KMS-11 (cell line): ENCODE data around the gene C17orf50.

Source experiments
- H2AFZ ChIP-seq: fragments of 200-600 bp; sonication (generic); 2 replicates; pipeline ENCODE4 v1.6.1; 2016; ENCODE audit warnings: antibody characterized with exemption, mixed run types, low read depth
- H3K27ac ChIP-seq: fragments of 200-600 bp; sonication (generic); 2 replicates; pipeline ENCODE4 v1.6.1; 2016; ENCODE audit warnings: mild to moderate bottlenecking, mixed run types
- H3K27me3 ChIP-seq: fragments of 200-600 bp; sonication (generic); 2 replicates; pipeline ENCODE4 v1.6.1; 2017; ENCODE audit warnings: mild to moderate bottlenecking, low read depth, mixed run types, moderate library complexity; ENCODE audit not compliant: insufficient read depth
- H3K36me3 ChIP-seq: fragments of 200-600 bp; sonication (generic); 2 replicates; pipeline ENCODE4 v1.6.1; 2017; ENCODE audit warnings: mild to moderate bottlenecking, mixed run types; ENCODE audit not compliant: insufficient read depth
- H3K4me1 ChIP-seq: fragments of 200-600 bp; sonication (generic); 2 replicates; pipeline ENCODE4 v1.6.1; 2016; ENCODE audit warnings: mild to moderate bottlenecking, low read depth, mixed run types; ENCODE audit not compliant: poor library complexity, severe bottlenecking
- H3K4me2 ChIP-seq: fragments of 200-600 bp; sonication (generic); 2 replicates; pipeline ENCODE4 v1.7.0; 2016; ENCODE audit warnings: mild to moderate bottlenecking, mixed run types
- H3K4me3 ChIP-seq: fragments of 200-600 bp; sonication (generic); IDR thresholded peaks from 2 replicates; pipeline ENCODE4 v1.6.1; 2017; ENCODE audit warnings: low read depth, low read length, mixed read lengths; ENCODE audit not compliant: insufficient read depth
- H3K79me2 ChIP-seq: fragments of 200-600 bp; sonication (generic); 2 replicates; pipeline ENCODE4 v1.6.1; 2016; ENCODE audit warnings: low read depth, mixed run types; ENCODE audit not compliant: insufficient read depth
- H3K9ac ChIP-seq: fragments of 200-600 bp; sonication (generic); 2 replicates; pipeline ENCODE4 v1.6.1; 2016; ENCODE audit warnings: mild to moderate bottlenecking, mixed run types
- H4K20me1 ChIP-seq: fragments of 200-600 bp; sonication (generic); 2 replicates; pipeline ENCODE4 v1.6.1; 2016; ENCODE audit warnings: mild to moderate bottlenecking, mixed run types; ENCODE audit not compliant: insufficient read depth
- TF ChIP-seq, protein P1 (sequence below): fragments of 200-600 bp; sonication (generic); conservative IDR thresholded peaks from 2 replicates; pipeline ENCODE4 v1.6.1; 2017; ENCODE audit warnings: low read depth, mild to moderate bottlenecking, antibody characterized with exemption, low read length, moderate library complexity, mixed read lengths

The C17orf50 gene

GRCh38 chr17:35773679-35774425 is 13.2 kb downstream of the C17orf50 start:
- no peak overlapping the region for H3K27ac ChIP-seq
- H3K4me1 ChIP-seq: no peaks in the 10 kb centered on the region
- no peaks in the 10 kb centered on the region for H4K20me1 ChIP-seq
- no peak overlapping the region for H2AFZ ChIP-seq
- no peaks in the 10 kb centered on the region for H3K27me3 ChIP-seq
- no peak overlapping the region for H3K9ac ChIP-seq
- no peak overlapping the region for H3K4me2 ChIP-seq
- no peaks in the 10 kb centered on the region for H3K79me2 ChIP-seq
- no peaks in the 10 kb centered on the region for H3K36me3 ChIP-seq
- H3K4me3 ChIP-seq: no peak overlapping the region
- TF ChIP-seq, protein P1, sequence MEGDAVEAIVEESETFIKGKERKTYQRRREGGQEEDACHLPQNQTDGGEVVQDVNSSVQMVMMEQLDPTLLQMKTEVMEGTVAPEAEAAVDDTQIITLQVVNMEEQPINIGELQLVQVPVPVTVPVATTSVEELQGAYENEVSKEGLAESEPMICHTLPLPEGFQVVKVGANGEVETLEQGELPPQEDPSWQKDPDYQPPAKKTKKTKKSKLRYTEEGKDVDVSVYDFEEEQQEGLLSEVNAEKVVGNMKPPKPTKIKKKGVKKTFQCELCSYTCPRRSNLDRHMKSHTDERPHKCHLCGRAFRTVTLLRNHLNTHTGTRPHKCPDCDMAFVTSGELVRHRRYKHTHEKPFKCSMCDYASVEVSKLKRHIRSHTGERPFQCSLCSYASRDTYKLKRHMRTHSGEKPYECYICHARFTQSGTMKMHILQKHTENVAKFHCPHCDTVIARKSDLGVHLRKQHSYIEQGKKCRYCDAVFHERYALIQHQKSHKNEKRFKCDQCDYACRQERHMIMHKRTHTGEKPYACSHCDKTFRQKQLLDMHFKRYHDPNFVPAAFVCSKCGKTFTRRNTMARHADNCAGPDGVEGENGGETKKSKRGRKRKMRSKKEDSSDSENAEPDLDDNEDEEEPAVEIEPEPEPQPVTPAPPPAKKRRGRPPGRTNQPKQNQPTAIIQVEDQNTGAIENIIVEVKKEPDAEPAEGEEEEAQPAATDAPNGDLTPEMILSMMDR: no peak

DNA sequence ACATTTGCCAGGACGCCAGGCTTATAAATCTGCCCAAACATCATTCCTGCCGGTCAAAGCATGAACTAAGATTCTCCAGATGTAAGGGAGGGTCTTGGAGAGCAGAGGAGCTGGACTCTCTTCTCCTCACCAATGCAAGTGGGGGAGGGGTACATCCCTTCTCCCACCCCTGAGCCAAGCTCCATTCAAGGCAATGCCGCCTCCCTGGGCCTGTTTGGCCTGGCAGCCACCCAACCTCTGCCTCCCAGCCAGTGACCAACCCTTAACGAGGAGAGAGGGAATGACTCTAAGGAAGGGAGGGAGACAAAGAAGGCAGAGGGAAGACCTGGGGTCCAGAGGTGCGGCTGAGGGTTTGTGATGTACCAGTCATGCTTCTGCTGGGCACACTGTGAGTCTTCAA is 13.8 kb downstream of the C17orf50 start:
- Histone ChIP-seq H3K4me2 (no peak overlapping the region), H3K4me1 (no peaks in the 10 kb centered on the region), H3K4me3 (no peak overlapping the region), H3K79me2 (no peaks in the 10 kb centered on the region), H3K9ac (no peak overlapping the region), H3K36me3 (no peaks in the 10 kb centered on the region), H3K27me3 (no peaks in the 10 kb centered on the region), H2AFZ (no peak overlapping the region), H4K20me1 (no peaks in the 10 kb centered on the region), H3K27ac (no peak overlapping the region)
- TF ChIP-seq, protein P1: no peak

DNA sequence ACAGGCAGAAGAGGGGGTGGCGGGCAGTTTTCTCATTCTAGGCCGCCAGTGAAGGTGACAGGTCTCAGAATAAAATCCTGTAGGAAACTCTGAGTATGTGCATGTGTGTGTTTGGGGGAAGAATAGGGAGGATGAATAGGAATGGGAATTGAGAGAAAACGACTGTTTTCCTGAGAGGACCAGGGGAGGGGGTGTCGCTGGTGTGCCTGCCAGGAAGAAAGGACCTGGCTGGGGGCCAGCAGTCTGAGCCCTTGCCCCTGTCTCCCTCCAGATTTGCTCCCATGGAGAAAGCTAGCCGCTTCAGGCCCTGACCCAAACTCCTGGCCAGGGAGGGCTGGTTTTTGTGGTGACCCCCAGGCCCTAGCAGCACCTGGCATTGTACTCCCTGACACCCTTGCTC is 14.4 kb downstream of the C17orf50 start:
- Histone ChIP-seq H3K9ac (no peak overlapping the region), H3K27ac (no peak overlapping the region), H3K27me3 (no peaks in the 10 kb centered on the region), H2AFZ (no peak overlapping the region), H3K79me2 (no peaks in the 10 kb centered on the region), H3K4me1 (no peaks in the 10 kb centered on the region), H3K36me3 (no peaks in the 10 kb centered on the region), H3K4me2 (no peak overlapping the region), H4K20me1 (no peaks in the 10 kb centered on the region), H3K4me3 (no peak overlapping the region)
- TF ChIP-seq, protein P1: no peak

GRCh38 chr17:35775583-35775982 is 14.9 kb downstream of the C17orf50 start:
- H4K20me1 ChIP-seq: no peaks in the 10 kb centered on the region
- no peaks in the 10 kb centered on the region for H3K4me1 ChIP-seq
- H3K79me2 ChIP-seq: no peaks in the 10 kb centered on the region
- H3K4me2 ChIP-seq: no peak overlapping the region
- no peaks in the 10 kb centered on the region for H3K36me3 ChIP-seq
- no peak overlapping the region for H2AFZ ChIP-seq
- TF ChIP-seq, protein P1: no peak
- H3K9ac ChIP-seq: no peak overlapping the region
- no peak overlapping the region for H3K4me3 ChIP-seq
- H3K27ac ChIP-seq: no peak overlapping the region
- no peaks in the 10 kb centered on the region for H3K27me3 ChIP-seq
